Mucosa of descending colon (tissue), 3 donors: Measurements from ENCODE around the gene GNG7. TPM values are rescaled to one million over a fixed set of nuclear protein-coding genes. Genes with fewer than 3 reads are reported as not detected.
"Not testable (repeated sequence)": the region's sequence is repeated elsewhere in the genome, so short reads cannot be mapped to it uniquely, and the experiment has no call there.

Experiments
- ATAC-seq: fragments of 200-7000 bp; cut with Tn5 transposase; one replicate; pipeline ENCODE4 v1.9.1; 2020; ENCODE audit warnings: mild to moderate bottlenecking, moderate library complexity
- DNase-seq, 3 donors: peaks; one replicate each; pipeline ENCODE4 v3.0.0-alpha.2; 2020
- H3K36me3 ChIP-seq: fragments of 200-600 bp; one replicate; pipeline ENCODE4 v1.8.0; 2021; ENCODE audit warnings: low read depth, mild to moderate bottlenecking
- H3K4me1 ChIP-seq: fragments of 200-600 bp; one replicate; pipeline ENCODE4 v1.8.0; 2021; ENCODE audit warnings: low read depth, mild to moderate bottlenecking
- H3K4me3 ChIP-seq: fragments of 200-600 bp; one replicate; pipeline ENCODE4 v1.8.0; 2021; ENCODE audit warnings: mild to moderate bottlenecking
- H3K9me3 ChIP-seq: fragments of 200-600 bp; one replicate; pipeline ENCODE4 v1.8.0; 2021; ENCODE audit warnings: mild to moderate bottlenecking
- CTCF ChIP-seq: fragments of 200-600 bp; IDR thresholded peaks from one replicate; pipeline ENCODE4 v1.8.0; 2022; ENCODE audit warnings: antibody characterized with exemption, mild to moderate bottlenecking
- intact Hi-C, 2 donors: fragments of 100-400 bp; cut with DNase I in 1 of 2; cut with micrococcal nuclease in 1 of 2; formaldehyde crosslinking; loops; one replicate each; pipeline versions ENCODE4 v1.11.0 to v1.11.1; 2022; cut with DNase I, micrococcal nuclease
- total RNA-seq, 3 donors: library from RNA; stranded (reverse); fragmentation: NEBNext Ultra II Directional in 2 of 3; extraction: Animal tissue kit (Norgen Biotek cat#: 25700) in 2 of 3; gene quantifications; one replicate each; pipeline versions ENCODE4 v1.2.1 to v1.2.4, GENCODE V29; 2021 to 2023
- donor health status: DM: no; HTN: no; CAD: no; lungs with moderate emphysema.
- donor health status: DM: no; HTN: no; CAD: no.
- donor health status: DM: no; HTN: yes; CAD: no.

The GNG7 gene
- total RNA-seq, 3 donors from 2014 or later, result 2.5 to 6.9 (median 2.9) TPM

DNA sequence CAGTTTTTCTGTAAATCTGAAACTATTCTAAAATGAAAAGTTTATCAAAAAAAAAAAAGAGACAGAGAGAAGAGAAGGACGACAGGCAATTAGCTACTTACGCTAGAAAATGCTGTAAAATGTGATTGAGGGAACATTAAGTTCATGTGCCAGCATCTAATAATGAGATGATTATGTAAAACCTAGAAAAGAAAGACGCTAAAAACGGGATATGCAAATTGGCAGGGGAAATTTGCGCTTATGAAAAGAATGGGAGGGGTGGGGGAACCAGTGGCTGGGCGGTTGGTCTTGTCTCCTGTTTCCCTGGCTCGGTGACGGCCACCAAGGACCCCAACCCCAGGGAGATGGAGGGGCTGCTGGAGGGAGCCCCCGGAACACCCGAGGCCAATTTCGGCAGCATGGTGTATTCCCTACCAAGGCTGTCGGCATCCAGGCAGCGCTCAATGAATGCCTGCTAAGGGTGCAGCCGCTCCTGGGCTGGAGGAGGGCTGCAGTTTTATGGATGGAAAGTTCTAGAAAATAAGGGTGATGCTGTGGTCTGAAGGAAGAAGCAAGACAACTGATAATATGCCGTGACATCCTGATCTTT, 34.2 kb downstream of the GNG7 start:
- TF ChIP-seq CTCF, result no peak

DNA sequence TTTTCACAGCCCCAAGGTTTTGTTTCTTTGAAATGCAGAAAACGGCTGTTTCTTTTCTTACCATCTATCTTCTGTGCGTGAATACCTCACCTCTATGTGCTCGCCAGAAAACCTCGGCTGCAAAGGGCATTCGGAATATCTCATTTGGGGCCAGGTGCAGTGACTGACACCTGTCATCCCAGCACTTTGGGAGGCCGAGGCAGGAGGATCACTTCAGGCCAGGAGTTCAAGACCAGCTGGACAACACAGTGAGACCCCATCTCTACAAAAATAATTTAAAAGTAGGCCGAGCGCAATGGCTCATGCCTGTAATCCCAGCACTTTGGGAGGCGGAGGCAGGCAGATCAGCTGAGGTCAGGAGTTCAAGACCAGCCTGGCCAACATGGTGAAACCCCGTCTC, 35.1 kb downstream of the GNG7 start:
- intact Hi-C loops, H3K4me3 ChIP-seq, ATAC-seq: not testable (repeated sequence)

More for the DNA sequence above, 34.2 kb downstream of the GNG7 start:
- H3K36me3 ChIP-seq, result no peaks in the 10 kb centered on the region
- H3K4me3 ChIP-seq, result no peak overlapping the region
- no peak for ATAC-seq
- no peaks in the 10 kb centered on the region for H3K4me1 ChIP-seq
- DNase-seq, result no peak
- intact Hi-C loops, result no loop called here
- no peaks in the 10 kb centered on the region for H3K9me3 ChIP-seq

GRCh38 chr19:2666344-2666994, 36.0 kb downstream of the GNG7 start:
- intact Hi-C loops, result no loop called here
- no peak for ATAC-seq
- no peak for TF ChIP-seq CTCF

More for the DNA sequence above, 35.1 kb downstream of the GNG7 start:
- not testable (repeated sequence) for H3K9me3 ChIP-seq, H3K4me1 ChIP-seq, H3K36me3 ChIP-seq, DNase-seq

DNA sequence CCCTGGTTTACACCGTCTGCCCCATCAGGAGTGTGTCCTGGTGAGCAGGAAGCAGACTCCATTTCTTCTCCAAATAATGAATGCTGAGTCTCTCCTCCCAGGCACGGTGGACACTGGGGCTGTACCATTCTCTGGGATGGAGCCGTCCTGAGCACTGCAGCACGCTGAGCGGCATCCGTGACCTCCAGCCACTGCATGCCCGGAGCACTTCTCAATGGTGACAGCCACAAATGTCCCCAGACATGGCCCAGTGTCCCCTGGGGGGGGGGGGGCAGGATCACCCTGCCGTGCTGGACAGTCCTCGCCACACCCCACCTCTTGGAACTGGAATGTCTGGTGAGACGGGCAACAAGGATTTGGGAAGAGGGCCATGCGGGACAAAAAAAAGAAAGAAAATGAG, 37.4 kb downstream of the GNG7 start:
- no peak overlapping the region for H3K4me3 ChIP-seq
- H3K4me1 ChIP-seq, result no peaks in the 10 kb centered on the region
- no peak for TF ChIP-seq CTCF
- no peaks in the 10 kb centered on the region for H3K36me3 ChIP-seq
- ATAC-seq, result no peak
- no peak for DNase-seq
- intact Hi-C loops, result no loop called here
- H3K9me3 ChIP-seq, result no peaks in the 10 kb centered on the region

More at GRCh38 chr19:2666344-2666994, 36.0 kb downstream of the GNG7 start:
- no peaks in the 10 kb centered on the region for H3K9me3 ChIP-seq
- no peak for DNase-seq
- no peaks in the 10 kb centered on the region for H3K4me1 ChIP-seq
- H3K4me3 ChIP-seq, result no peak overlapping the region
- no peaks in the 10 kb centered on the region for H3K36me3 ChIP-seq

DNA sequence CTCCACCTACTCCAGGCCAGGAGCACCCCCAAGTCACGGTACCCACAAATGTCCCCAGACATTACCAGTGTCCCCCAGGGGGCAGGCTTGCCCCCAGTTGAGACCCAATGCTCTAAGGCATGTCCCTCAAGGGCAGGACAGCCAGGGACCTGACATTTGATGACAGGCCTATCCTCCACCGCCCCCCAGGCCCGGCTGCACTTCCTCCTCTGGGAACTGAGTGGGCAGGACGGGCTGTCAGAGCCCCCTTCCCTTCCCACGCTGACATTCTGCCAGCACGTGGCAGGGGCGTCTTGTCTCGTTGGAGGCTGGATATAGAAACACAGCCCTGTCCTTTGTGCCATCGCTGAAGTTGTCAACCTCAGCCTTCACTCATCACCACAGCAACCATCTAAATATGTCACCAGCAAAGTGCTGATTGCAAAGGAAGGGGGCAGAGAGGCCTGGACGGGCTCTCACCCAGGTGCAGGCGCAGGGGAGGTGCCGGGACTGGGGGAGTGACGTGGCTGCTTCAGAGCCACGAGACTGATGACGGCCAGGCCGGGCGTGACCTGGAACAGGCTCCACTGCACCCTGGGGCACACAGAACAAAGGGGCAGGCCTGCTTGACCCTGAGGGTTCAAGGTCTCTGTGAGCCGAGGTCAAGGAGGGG, 38.4 kb downstream of the GNG7 start:
- Histone ChIP-seq H3K4me3 (no peak overlapping the region), H3K4me1 (no peaks in the 10 kb centered on the region), H3K36me3 (no peaks in the 10 kb centered on the region), H3K9me3 (no peaks in the 10 kb centered on the region)
- intact Hi-C loops, result no loop called here
- no peak for TF ChIP-seq CTCF
- DNase-seq (peak in 2 of 3 donors; percentile 47 to 76), ATAC-seq (peak; percentile 80)

- no peak overlapping the region for H3K4me3 ChIP-seq
- H3K4me1 ChIP-seq, result no peaks in the 10 kb centered on the region
- H3K9me3 ChIP-seq, result no peaks in the 10 kb centered on the region
- no peaks in the 10 kb centered on the region for H3K36me3 ChIP-seq
- TF ChIP-seq CTCF, result no peak
- DNase-seq, result no peak
- peak; percentile 23 for ATAC-seq
- intact Hi-C loops, result no loop called here
These were observed 40.9 kb downstream of the GNG7 start for GRCh38 chr19:2661615-2662014.
